HFF-Myc (cell line): Measurements from ENCODE around the gene TRIP10.

Experiments used
- DNase-seq: peaks from one replicate; pipeline ENCODE4 v3.0.0-alpha.2; 2011; ENCODE audit warnings: low read depth; ENCODE audit errors: extremely low read depth
- H3K4me3 ChIP-seq: replicated peaks from 2 replicates; pipeline ENCODE4 v1.5.1; 2011; ENCODE audit warnings: low read depth, mild to moderate bottlenecking, control low read depth, low read length
- TF ChIP-seq, protein P1 (sequence below): IDR thresholded peaks from 2 replicates; pipeline ENCODE4 v1.5.1; 2012; ENCODE audit warnings: mild to moderate bottlenecking, low read depth, low read length, control low read depth; ENCODE audit errors: missing control alignments

The TRIP10 gene

GRCh38 chr19:6716610-6716970 is 22.9 kb upstream of the TRIP10 start:
- DNase-seq, result no peak
- TF ChIP-seq, protein P1, sequence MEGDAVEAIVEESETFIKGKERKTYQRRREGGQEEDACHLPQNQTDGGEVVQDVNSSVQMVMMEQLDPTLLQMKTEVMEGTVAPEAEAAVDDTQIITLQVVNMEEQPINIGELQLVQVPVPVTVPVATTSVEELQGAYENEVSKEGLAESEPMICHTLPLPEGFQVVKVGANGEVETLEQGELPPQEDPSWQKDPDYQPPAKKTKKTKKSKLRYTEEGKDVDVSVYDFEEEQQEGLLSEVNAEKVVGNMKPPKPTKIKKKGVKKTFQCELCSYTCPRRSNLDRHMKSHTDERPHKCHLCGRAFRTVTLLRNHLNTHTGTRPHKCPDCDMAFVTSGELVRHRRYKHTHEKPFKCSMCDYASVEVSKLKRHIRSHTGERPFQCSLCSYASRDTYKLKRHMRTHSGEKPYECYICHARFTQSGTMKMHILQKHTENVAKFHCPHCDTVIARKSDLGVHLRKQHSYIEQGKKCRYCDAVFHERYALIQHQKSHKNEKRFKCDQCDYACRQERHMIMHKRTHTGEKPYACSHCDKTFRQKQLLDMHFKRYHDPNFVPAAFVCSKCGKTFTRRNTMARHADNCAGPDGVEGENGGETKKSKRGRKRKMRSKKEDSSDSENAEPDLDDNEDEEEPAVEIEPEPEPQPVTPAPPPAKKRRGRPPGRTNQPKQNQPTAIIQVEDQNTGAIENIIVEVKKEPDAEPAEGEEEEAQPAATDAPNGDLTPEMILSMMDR, result no peak
- no peak overlapping the region for H3K4me3 ChIP-seq

DNA sequence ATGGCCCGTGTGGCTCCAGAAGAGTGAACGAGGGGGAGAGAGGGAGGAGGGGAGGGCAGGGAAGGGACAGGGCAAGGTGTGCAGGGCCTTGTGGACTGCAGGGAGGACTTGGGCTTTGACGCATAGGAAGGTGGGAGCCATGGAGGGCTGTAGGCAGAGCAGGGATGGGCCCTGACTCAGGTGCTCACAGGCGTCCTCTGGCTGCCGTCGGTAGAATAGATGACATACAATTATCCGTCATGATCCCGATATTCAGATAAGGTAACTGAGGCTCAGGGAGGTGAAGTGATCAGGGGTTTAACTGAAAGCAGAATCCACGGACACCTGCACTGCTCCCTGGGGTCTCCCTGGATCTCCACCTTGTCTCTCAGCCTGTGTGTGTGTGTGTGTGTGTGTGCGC is 22.4 kb upstream of the TRIP10 start:
- TF ChIP-seq, protein P1, result peak; percentile 18
- no peak overlapping the region for H3K4me3 ChIP-seq
- DNase-seq, result no peak

- TF ChIP-seq, protein P1, result no peak
- DNase-seq, result no peak
- no peak overlapping the region for H3K4me3 ChIP-seq
Measured at GRCh38 chr19:6717441-6717971, 22.0 kb upstream of the TRIP10 start.

DNA sequence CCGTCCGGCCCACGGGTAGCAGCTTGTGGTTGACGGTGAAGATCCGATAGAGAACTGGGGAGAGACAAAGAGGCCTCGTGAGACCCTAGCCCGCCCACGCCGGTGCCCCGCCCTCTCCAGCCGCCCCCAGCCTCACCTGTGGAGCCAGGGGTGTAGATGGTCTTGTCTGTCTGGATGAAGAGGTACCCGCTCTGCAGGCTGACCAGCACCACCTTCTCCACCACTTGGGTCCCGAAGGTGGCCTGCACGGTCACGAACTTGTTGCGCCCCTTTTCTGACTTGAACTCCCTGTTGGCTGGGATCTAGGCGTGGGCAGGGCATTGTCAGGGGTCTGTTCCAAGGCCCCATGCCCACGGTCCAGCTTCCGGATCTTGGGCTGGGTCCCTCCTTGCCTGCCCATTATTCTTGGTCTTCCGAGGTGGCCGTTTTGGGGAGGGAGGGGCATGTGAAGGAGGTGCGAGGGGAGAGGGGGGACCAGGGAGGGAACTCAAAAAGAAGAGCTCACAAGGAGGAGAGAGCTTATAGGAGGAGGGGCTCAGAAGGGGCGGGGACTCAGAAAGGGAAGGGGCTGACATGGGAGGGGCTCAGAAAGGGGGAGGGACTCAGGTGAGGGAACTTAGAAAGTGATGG is 21.3 kb upstream of the TRIP10 start:
- no peak for DNase-seq
- H3K4me3 ChIP-seq, result no peak overlapping the region
- TF ChIP-seq, protein P1, result no peak

- H3K4me3 ChIP-seq, result no peak overlapping the region
- TF ChIP-seq, protein P1, result no peak
- no peak for DNase-seq
Measured at GRCh38 chr19:6718741-6719539, 20.5 kb upstream of the TRIP10 start.

DNA sequence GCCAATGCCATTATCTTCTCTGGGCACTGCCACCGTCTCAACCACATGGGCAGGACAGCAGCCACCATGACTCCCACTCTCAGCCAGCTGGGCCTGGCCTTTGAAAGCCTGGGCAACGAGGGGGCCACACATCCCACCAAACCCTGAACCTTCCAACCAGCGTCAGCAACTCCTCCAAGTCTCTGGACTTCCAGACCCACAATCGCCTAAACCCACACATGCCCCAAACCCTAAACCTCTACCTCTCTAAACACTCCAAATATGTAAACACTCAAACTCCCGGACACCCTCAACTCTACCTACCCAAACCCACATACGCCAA is 20.0 kb upstream of the TRIP10 start:
- DNase-seq, result no peak
- TF ChIP-seq, protein P1, result no peak
- H3K4me3 ChIP-seq, result no peak overlapping the region

GRCh38 chr19:6719992-6720368 is 19.5 kb upstream of the TRIP10 start:
- TF ChIP-seq, protein P1, result no peak
- no peak for DNase-seq
- H3K4me3 ChIP-seq, result no peak overlapping the region
